Prostate gland (tissue), 2 donors: Measurements from ENCODE around the gene HOXD9.

Experiments used
- POLR2A ChIP-seq: fragments of 450-650 bp; IDR thresholded peaks from one replicate; pipeline ENCODE4 v1.6.1; 2016; ENCODE audit warnings: antibody characterized with exemption, mild to moderate bottlenecking
- POLR2AphosphoS5 ChIP-seq: sonication (generic); formaldehyde crosslinking; IDR thresholded peaks from one replicate; pipeline ENCODE4 v1.6.1; 2017; ENCODE audit warnings: antibody characterized with exemption
- TF ChIP-seq, protein P1 (sequence below), 4 experiments: fragments of 200-600 bp in 2 of 4; fragments of 450-650 bp in 2 of 4; sonication (generic) in 2 of 4; IDR thresholded peaks; 1 replicate in 3 of 4; 2 replicates in 1 of 4; pipeline ENCODE4 v1.5.1; 2016 to 2019; ENCODE audit warnings: antibody characterized with exemption in 4 of 4, mild to moderate bottlenecking in 2 of 4, moderate library complexity in 2 of 4

DNA sequence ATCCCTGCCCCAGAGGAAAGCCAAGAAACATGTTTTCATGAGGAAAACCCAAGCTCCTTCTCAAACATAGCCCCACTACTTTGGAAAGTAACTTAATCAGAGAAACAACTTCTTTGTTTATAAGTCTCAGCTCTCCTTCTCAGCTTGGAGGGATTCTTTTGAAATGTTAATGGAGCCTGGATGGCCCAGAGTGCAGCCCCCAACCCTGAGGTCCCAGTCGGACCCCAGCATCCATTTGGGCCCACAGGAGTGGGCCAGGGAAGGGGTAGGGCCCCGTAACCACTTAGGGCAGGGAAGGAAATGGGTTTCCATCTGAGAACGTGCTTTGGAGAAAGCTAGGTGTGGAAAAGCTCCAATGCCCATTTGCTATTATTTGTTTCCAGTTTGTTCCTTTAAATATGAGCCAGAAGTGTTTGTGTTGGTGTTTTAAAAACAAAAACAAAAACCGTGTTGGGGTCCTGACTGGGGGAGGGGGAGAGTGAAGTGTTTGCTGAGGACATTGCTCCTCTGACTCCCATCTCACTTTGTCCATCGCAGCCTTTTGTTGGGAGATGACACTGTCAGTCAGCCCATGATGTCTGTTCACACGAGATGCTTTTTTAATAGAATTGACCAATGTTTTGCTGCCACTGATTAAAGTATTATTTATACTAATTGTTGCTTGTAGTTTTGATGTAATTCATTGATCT is 33.0 kb downstream of the HOXD9 start:
- TF ChIP-seq, protein P1, sequence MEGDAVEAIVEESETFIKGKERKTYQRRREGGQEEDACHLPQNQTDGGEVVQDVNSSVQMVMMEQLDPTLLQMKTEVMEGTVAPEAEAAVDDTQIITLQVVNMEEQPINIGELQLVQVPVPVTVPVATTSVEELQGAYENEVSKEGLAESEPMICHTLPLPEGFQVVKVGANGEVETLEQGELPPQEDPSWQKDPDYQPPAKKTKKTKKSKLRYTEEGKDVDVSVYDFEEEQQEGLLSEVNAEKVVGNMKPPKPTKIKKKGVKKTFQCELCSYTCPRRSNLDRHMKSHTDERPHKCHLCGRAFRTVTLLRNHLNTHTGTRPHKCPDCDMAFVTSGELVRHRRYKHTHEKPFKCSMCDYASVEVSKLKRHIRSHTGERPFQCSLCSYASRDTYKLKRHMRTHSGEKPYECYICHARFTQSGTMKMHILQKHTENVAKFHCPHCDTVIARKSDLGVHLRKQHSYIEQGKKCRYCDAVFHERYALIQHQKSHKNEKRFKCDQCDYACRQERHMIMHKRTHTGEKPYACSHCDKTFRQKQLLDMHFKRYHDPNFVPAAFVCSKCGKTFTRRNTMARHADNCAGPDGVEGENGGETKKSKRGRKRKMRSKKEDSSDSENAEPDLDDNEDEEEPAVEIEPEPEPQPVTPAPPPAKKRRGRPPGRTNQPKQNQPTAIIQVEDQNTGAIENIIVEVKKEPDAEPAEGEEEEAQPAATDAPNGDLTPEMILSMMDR (IDR thresholded peaks at IDR 0.05), result no peak
- TF ChIP-seq POLR2AphosphoS5, result no peak
- no peak for TF ChIP-seq POLR2A
